ENCODE data around the gene MSI2. TPM values are rescaled to one million over a fixed set of nuclear protein-coding genes. Genes with fewer than 3 reads are reported as not detected.
A peak's percentile ranks its signal among the peaks of the same experiment; 100 is the strongest.

Gene MSI2
- total and polyA plus RNA-seq, 9 of the 15 experiments (the other 6 are each of a cell fraction or from before 2014, with no cell fraction given): 4.6 to 61.8 (median 42.4) TPM

DNA sequence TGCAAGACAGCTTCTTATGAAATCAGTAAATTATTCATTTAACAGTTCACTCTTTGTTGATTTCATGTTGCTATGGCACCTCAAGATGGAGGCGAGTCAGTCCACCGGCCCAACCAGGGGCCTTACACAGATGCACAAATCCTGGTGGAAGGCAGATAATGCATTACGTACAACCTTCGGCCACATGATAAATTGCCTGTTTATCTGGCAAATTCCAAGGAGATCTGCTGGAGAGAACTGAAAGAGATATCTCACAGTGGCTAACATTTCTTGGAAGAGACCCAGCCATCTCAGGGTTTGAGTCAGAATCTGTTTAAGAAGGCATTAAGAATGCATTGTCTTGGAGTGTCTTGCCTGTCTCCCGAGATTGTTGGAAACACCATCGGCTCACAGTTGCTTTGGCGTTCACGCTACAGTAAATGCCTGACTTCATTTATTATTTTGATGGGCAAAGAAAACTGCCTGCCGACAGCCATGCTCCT is 225.6 kb downstream of the MSI2 start (continued):
- TF ChIP-seq MNT (conservative IDR thresholded peaks at IDR 0.05) (0 out of 4 replicates have a peak, but pooled peaks of 1 of the 2 experiments have one; percentile 26), ZNF644 (tag; IDR thresholded peaks at IDR 0.05; ENCODE audit: low read depth) (peak; percentile 46; the same call in 1 of the 2 replicates), ELF1 (tag; IDR thresholded peaks at IDR 0.05) (no peak), L3MBTL2 (IDR thresholded peaks at IDR 0.05) (peak; percentile 25; the same call in 1 of the 2 replicates), TRIM25 (IDR thresholded peaks at IDR 0.05; ENCODE audit: borderline replicate concordance) (no peak), KDM4B (IDR thresholded peaks at IDR 0.05; ENCODE audit: borderline replicate concordance in 2 of 2, low read depth in 1 of 2) (no peak), GATA2 (CRISPR knock-in tag; IDR thresholded peaks at IDR 0.05) (peak; percentile 25; the same call in 1 of the 2 replicates), FOXJ3 (CRISPR knock-in tag; IDR thresholded peaks at IDR 0.05) (peak; percentile 92), DPF2 (IDR thresholded peaks at IDR 0.05) (peak; percentile 62; the same call in 1 of the 2 replicates), NRF1 (conservative IDR thresholded peaks at IDR 0.05 in 1 of 2, IDR thresholded peaks at IDR 0.05 in 1 of 2) (0 out of 4 replicates have a peak, but pooled peaks of 1 of the 2 experiments have one; percentile 6), CBFA2T3 (IDR thresholded peaks at IDR 0.05) (peak; percentile 93), EP300 (IDR thresholded peaks at IDR 0.05; ENCODE audit: low read length) (peak; percentile 72), CCNT2 (IDR thresholded peaks at IDR 0.05; ENCODE audit: borderline replicate concordance, extremely low read depth, insufficient read length, low read depth, low read length) (peak; percentile 65), KDM1A (IDR thresholded peaks at IDR 0.05) (peak; percentile 83 to 85), MXI1 (IDR thresholded peaks at IDR 0.05; ENCODE audit: low read depth, low read length) (peak; percentile 56; the same call in 1 of the 2 replicates), TRIM24 (IDR thresholded peaks at IDR 0.05) (peak in 1 of 2 experiments; percentile 46; a peak in 1 of 4 replicates), RAD21 (CRISPR knock-in tag; conservative IDR thresholded peaks at IDR 0.05 in 1 of 2, IDR thresholded peaks at IDR 0.05 in 1 of 2) (0 out of 4 replicates have a peak, but pooled peaks of 1 of the 2 experiments have one; percentile 17), PML (IDR thresholded peaks at IDR 0.05; ENCODE audit: low read length) (peak; percentile 66)
- TF ChIP-seq, protein P1, sequence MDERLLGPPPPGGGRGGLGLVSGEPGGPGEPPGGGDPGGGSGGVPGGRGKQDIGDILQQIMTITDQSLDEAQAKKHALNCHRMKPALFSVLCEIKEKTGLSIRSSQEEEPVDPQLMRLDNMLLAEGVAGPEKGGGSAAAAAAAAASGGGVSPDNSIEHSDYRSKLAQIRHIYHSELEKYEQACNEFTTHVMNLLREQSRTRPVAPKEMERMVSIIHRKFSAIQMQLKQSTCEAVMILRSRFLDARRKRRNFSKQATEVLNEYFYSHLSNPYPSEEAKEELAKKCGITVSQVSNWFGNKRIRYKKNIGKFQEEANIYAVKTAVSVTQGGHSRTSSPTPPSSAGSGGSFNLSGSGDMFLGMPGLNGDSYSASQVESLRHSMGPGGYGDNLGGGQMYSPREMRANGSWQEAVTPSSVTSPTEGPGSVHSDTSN (CRISPR knock-in tag; IDR thresholded peaks at IDR 0.05; ENCODE audit: low read depth): 0 out of 2 replicates have a peak, but pooled peaks have one; percentile 20
- TF ChIP-seq, protein P1 (tag; conservative IDR thresholded peaks at IDR 0.05; ENCODE audit: low read depth): peak; percentile 92

Data from K562 (cell line).